ENCODE data around the gene AGAP1. TPM values are rescaled to one million over a fixed set of nuclear protein-coding genes. Genes with fewer than 3 reads are reported as not detected.

The AGAP1 gene
- total and polyA plus RNA-seq, 4 donors, result 2.0 to 8.5 (median 5.4) TPM

DNA sequence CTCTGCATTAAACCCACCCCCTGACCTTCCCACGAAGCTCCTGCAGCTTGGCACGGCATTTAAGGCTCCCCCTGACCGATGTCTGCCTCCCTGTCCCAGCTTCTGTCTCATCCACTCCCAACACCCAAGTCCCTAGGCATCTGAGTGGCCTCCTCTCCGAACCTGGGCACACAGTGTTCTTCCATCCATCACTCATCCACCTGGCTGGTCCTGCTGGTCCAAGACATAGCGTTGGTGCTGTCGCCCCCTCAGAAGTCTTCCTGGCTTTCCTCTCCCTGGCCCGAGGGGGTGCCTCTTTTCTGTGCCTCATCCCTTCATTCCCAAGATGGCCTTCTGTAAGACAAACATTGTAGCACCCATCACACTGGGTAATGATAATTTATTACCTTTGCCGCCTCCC, 350.7 kb downstream of the AGAP1 start:
- no peaks in the 10 kb centered on the region for H3K27me3 ChIP-seq (ENCODE audit: control insufficient read depth in 4 of 4, insufficient read depth in 4 of 4, low read length in 3 of 4)
- no peak for DNase-seq (ENCODE audit: low spot score)
- H3K36me3 ChIP-seq (ENCODE audit: control insufficient read depth in 4 of 4, insufficient read depth in 3 of 4, low read depth in 1 of 4, low read length in 3 of 4), result no peaks in the 10 kb centered on the region
- H3K4me1 ChIP-seq (ENCODE audit: control insufficient read depth in 4 of 4, insufficient read depth in 4 of 4, low read length in 3 of 4), result no peaks in the 10 kb centered on the region
- TF ChIP-seq GABPA (IDR thresholded peaks at IDR 0.05 in 1 of 2, conservative IDR thresholded peaks at IDR 0.05 in 1 of 2) (no peak), HNF4G (IDR thresholded peaks at IDR 0.05) (no peak), RAD21 (IDR thresholded peaks at IDR 0.05) (no peak)
- TF ChIP-seq, protein P1, sequence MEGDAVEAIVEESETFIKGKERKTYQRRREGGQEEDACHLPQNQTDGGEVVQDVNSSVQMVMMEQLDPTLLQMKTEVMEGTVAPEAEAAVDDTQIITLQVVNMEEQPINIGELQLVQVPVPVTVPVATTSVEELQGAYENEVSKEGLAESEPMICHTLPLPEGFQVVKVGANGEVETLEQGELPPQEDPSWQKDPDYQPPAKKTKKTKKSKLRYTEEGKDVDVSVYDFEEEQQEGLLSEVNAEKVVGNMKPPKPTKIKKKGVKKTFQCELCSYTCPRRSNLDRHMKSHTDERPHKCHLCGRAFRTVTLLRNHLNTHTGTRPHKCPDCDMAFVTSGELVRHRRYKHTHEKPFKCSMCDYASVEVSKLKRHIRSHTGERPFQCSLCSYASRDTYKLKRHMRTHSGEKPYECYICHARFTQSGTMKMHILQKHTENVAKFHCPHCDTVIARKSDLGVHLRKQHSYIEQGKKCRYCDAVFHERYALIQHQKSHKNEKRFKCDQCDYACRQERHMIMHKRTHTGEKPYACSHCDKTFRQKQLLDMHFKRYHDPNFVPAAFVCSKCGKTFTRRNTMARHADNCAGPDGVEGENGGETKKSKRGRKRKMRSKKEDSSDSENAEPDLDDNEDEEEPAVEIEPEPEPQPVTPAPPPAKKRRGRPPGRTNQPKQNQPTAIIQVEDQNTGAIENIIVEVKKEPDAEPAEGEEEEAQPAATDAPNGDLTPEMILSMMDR (IDR thresholded peaks at IDR 0.05; ENCODE audit: low read depth, low read length, missing input control), result no peak
- TF ChIP-seq, protein P2, sequence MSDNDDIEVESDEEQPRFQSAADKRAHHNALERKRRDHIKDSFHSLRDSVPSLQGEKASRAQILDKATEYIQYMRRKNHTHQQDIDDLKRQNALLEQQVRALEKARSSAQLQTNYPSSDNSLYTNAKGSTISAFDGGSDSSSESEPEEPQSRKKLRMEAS (IDR thresholded peaks at IDR 0.05), result no peak
- no peak overlapping the region for H3K4me3 ChIP-seq (ENCODE audit: low read depth in 1 of 3, low read length in 3 of 3)
- no peak overlapping the region for H3K27ac ChIP-seq (ENCODE audit: low read depth in 1 of 2, low read length in 2 of 2)
- no peak overlapping the region for H3K9ac ChIP-seq (ENCODE audit: low read depth in 1 of 2, low read length in 2 of 2)
- 95% methylated on average over 8 of the region's 8 CpGs for WGBS
- H3K9me3 ChIP-seq (ENCODE audit: control insufficient read depth in 4 of 4, low read length in 3 of 4), result no peaks in the 10 kb centered on the region

DNA sequence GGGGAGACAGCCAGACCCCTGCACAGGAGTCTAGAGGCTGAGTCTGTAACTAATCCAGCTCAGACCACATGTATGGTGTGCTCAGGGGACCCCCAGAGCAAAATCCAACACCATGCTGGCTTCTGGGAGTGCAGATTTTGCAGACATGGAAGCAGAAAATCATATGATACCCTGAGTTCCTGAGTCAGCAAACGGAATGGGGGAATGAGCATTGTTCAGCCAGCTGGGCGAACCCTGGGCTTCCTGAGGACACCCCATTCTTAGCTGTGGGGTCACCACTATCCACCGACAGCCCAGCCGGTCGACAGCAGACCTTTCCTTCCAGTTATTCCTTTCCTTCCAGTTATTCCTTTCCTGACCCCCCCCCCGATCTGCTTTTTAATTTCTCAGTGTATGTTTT, 351.4 kb downstream of the AGAP1 start:
- Histone ChIP-seq H3K27me3 (ENCODE audit: control insufficient read depth in 4 of 4, insufficient read depth in 4 of 4, low read length in 3 of 4) (no peaks in the 10 kb centered on the region), H3K27ac (ENCODE audit: low read depth in 1 of 2, low read length in 2 of 2) (no peak overlapping the region), H3K9me3 (ENCODE audit: control insufficient read depth in 4 of 4, low read length in 3 of 4) (no peaks in the 10 kb centered on the region), H3K9ac (ENCODE audit: low read depth in 1 of 2, low read length in 2 of 2) (no peak overlapping the region), H3K4me1 (ENCODE audit: control insufficient read depth in 4 of 4, insufficient read depth in 4 of 4, low read length in 3 of 4) (no peaks in the 10 kb centered on the region), H3K4me3 (ENCODE audit: low read depth in 1 of 3, low read length in 3 of 3) (no peak overlapping the region), H3K36me3 (ENCODE audit: control insufficient read depth in 4 of 4, insufficient read depth in 3 of 4, low read depth in 1 of 4, low read length in 3 of 4) (no peaks in the 10 kb centered on the region)
- DNase-seq (ENCODE audit: low spot score), result no peak
- TF ChIP-seq, protein P1 (IDR thresholded peaks at IDR 0.05; ENCODE audit: low read depth, low read length, missing input control), result no peak
- TF ChIP-seq HNF4A (conservative IDR thresholded peaks at IDR 0.05) (no peak), RAD21 (IDR thresholded peaks at IDR 0.05) (no peak), TAF1 (conservative IDR thresholded peaks at IDR 0.05) (no peak), HNF4G (IDR thresholded peaks at IDR 0.05) (no peak), GABPA (IDR thresholded peaks at IDR 0.05 in 1 of 2, conservative IDR thresholded peaks at IDR 0.05 in 1 of 2) (no peak), FOXA1 (IDR thresholded peaks at IDR 0.05) (no peak), YY1 (IDR thresholded peaks at IDR 0.05) (no peak), FOXA2 (IDR thresholded peaks at IDR 0.05) (no peak), JUND (IDR thresholded peaks at IDR 0.05) (no peak), SP1 (IDR thresholded peaks at IDR 0.05) (no peak)
- TF ChIP-seq, protein P3, sequence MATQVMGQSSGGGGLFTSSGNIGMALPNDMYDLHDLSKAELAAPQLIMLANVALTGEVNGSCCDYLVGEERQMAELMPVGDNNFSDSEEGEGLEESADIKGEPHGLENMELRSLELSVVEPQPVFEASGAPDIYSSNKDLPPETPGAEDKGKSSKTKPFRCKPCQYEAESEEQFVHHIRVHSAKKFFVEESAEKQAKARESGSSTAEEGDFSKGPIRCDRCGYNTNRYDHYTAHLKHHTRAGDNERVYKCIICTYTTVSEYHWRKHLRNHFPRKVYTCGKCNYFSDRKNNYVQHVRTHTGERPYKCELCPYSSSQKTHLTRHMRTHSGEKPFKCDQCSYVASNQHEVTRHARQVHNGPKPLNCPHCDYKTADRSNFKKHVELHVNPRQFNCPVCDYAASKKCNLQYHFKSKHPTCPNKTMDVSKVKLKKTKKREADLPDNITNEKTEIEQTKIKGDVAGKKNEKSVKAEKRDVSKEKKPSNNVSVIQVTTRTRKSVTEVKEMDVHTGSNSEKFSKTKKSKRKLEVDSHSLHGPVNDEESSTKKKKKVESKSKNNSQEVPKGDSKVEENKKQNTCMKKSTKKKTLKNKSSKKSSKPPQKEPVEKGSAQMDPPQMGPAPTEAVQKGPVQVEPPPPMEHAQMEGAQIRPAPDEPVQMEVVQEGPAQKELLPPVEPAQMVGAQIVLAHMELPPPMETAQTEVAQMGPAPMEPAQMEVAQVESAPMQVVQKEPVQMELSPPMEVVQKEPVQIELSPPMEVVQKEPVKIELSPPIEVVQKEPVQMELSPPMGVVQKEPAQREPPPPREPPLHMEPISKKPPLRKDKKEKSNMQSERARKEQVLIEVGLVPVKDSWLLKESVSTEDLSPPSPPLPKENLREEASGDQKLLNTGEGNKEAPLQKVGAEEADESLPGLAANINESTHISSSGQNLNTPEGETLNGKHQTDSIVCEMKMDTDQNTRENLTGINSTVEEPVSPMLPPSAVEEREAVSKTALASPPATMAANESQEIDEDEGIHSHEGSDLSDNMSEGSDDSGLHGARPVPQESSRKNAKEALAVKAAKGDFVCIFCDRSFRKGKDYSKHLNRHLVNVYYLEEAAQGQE (IDR thresholded peaks at IDR 0.05), result no peak
- TF ChIP-seq, protein P4, sequence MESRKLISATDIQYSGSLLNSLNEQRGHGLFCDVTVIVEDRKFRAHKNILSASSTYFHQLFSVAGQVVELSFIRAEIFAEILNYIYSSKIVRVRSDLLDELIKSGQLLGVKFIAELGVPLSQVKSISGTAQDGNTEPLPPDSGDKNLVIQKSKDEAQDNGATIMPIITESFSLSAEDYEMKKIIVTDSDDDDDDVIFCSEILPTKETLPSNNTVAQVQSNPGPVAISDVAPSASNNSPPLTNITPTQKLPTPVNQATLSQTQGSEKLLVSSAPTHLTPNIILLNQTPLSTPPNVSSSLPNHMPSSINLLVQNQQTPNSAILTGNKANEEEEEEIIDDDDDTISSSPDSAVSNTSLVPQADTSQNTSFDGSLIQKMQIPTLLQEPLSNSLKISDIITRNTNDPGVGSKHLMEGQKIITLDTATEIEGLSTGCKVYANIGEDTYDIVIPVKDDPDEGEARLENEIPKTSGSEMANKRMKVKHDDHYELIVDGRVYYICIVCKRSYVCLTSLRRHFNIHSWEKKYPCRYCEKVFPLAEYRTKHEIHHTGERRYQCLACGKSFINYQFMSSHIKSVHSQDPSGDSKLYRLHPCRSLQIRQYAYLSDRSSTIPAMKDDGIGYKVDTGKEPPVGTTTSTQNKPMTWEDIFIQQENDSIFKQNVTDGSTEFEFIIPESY (IDR thresholded peaks at IDR 0.05), result no peak
- TF ChIP-seq, protein P5, sequence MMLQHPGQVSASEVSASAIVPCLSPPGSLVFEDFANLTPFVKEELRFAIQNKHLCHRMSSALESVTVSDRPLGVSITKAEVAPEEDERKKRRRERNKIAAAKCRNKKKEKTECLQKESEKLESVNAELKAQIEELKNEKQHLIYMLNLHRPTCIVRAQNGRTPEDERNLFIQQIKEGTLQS (IDR thresholded peaks at IDR 0.05), result no peak
- 77% methylated on average over 6 of the region's 6 CpGs for WGBS

Measured in liver (tissue), 9 donors.